B cell (primary cell): Measurements from ENCODE around the gene NOL4L.

Experiments used
- CTCF ChIP-seq: fragments of 200-600 bp; IDR thresholded peaks from one replicate; pipeline ENCODE4 v1.8.0; 2022; ENCODE audit warnings: antibody characterized with exemption, mild to moderate bottlenecking
- EZH2 ChIP-seq: IDR thresholded peaks from 2 replicates; pipeline ENCODE4 v1.6.1; 2012; ENCODE audit warnings: borderline replicate concordance, low read depth, mild to moderate bottlenecking, moderate library complexity, low read length; ENCODE audit not compliant: insufficient read depth, poor library complexity, severe bottlenecking

- TF ChIP-seq CTCF (no peak), EZH2 (no peak)
Measured at GRCh38 chr20:32626407-32626806, 41.3 kb upstream of the NOL4L start.
